Thyroid gland (tissue), 4 donors: ENCODE data around the gene HELB. TPM values are rescaled to one million over a fixed set of nuclear protein-coding genes. Genes with fewer than 3 reads are reported as not detected.

ENCODE experiments used
- DNase-seq, 2 donors: peaks; one replicate each; pipeline ENCODE4 v3.0.0-alpha.2; 2019
- H3K27ac ChIP-seq, 3 donors: fragments of 200-600 bp; sonication (generic); 1 replicate in 2 of 3; 2 replicates in 1 of 3; pipeline ENCODE4 v1.5.1; 2016 to 2019; ENCODE audit warnings: mild to moderate bottlenecking in 1 of 3, moderate library complexity in 1 of 3
- H3K27me3 ChIP-seq: fragments of 200-600 bp; sonication (generic); one replicate; pipeline ENCODE4 v1.5.1; 2019
- H3K36me3 ChIP-seq, 2 donors: fragments of 200-600 bp; sonication (generic); one replicate each; pipeline ENCODE4 v1.5.1; 2016 to 2019
- H3K4me1 ChIP-seq, 2 donors: fragments of 200-600 bp; sonication (generic); one replicate each; pipeline ENCODE4 v1.5.1; 2017 to 2019
- H3K4me3 ChIP-seq, 3 donors: fragments of 200-600 bp; sonication (generic); replicated peaks in 1 of 3; 1 replicate in 2 of 3; 2 replicates in 1 of 3; pipeline ENCODE4 v1.5.1; 2016; ENCODE audit warnings: mild to moderate bottlenecking in 1 of 3
- H3K9me3 ChIP-seq: fragments of 200-600 bp; sonication (generic); one replicate; pipeline ENCODE4 v1.5.1; 2017
- POLR2A ChIP-seq, 2 donors: fragments of 450-650 bp; IDR thresholded peaks; one replicate each; pipeline ENCODE4 v1.6.1; 2017; ENCODE audit warnings: antibody characterized with exemption in 2 of 2, mild to moderate bottlenecking in 2 of 2, moderate library complexity in 1 of 2
- WGBS, 2 donors: methylation state at CpG; one replicate each; pipeline ENCODE4 v1.1.5; 2017; 5-methylcytosine and 5-hydroxymethylcytosine counted together
- intact Hi-C: fragments of 100-400 bp; cut with DNase I; formaldehyde crosslinking; loops from one replicate; pipeline ENCODE4 v1.15.1; 2023
- total RNA-seq, 4 donors: library from RNA; depleted of rRNA; stranded (reverse); fragments of >200 nt; gene quantifications; one replicate each; pipeline ENCODE4 v1.2.3, GENCODE V29; 2016
- TF ChIP-seq, protein P1 (sequence below), 6 experiments: fragments of 200-600 bp in 3 of 6; fragments of 450-650 bp in 3 of 6; sonication (generic) in 3 of 6; IDR thresholded peaks; one replicate each; pipeline ENCODE4 v1.5.1; 2016 to 2019; ENCODE audit warnings: antibody characterized with exemption in 6 of 6, mild to moderate bottlenecking in 2 of 6, inconsistent platforms in 1 of 6, moderate library complexity in 1 of 6

HELB gene
- total RNA-seq, 4 donors from 2014 or later: 5.1 to 6.6 (median 5.9) TPM

DNA sequence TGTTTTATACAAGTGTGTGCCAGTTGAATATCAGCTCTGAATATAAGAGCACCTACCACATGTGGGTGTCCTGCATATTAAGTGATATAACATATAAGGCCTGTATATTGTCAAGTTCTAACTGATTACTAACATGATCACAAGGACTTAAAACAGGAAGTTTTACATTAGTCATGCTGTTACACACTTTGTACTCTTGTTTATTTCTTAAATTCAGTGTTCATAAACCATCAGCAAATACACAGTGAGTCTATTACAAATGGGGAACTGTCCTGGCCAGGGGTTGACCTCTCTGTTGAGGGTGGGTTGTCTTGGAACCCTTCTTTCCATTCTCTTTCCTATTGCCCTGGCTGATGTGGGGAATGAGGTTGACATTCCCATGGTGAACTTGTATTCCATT lies 19.1 kb downstream of the HELB start:
- no peaks in the 10 kb centered on the region for H3K36me3 ChIP-seq
- H3K4me3 ChIP-seq: no peak overlapping the region
- no peaks in the 10 kb centered on the region for H3K27me3 ChIP-seq
- H3K4me1 ChIP-seq: no peaks in the 10 kb centered on the region
- TF ChIP-seq, protein P1, sequence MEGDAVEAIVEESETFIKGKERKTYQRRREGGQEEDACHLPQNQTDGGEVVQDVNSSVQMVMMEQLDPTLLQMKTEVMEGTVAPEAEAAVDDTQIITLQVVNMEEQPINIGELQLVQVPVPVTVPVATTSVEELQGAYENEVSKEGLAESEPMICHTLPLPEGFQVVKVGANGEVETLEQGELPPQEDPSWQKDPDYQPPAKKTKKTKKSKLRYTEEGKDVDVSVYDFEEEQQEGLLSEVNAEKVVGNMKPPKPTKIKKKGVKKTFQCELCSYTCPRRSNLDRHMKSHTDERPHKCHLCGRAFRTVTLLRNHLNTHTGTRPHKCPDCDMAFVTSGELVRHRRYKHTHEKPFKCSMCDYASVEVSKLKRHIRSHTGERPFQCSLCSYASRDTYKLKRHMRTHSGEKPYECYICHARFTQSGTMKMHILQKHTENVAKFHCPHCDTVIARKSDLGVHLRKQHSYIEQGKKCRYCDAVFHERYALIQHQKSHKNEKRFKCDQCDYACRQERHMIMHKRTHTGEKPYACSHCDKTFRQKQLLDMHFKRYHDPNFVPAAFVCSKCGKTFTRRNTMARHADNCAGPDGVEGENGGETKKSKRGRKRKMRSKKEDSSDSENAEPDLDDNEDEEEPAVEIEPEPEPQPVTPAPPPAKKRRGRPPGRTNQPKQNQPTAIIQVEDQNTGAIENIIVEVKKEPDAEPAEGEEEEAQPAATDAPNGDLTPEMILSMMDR (IDR thresholded peaks at IDR 0.05): no peak
- no peak for TF ChIP-seq POLR2A (IDR thresholded peaks at IDR 0.05)
- intact Hi-C loops: no loop called here
- H3K27ac ChIP-seq: no peak overlapping the region
- DNase-seq: no peak
- H3K9me3 ChIP-seq: no peaks in the 10 kb centered on the region

DNA sequence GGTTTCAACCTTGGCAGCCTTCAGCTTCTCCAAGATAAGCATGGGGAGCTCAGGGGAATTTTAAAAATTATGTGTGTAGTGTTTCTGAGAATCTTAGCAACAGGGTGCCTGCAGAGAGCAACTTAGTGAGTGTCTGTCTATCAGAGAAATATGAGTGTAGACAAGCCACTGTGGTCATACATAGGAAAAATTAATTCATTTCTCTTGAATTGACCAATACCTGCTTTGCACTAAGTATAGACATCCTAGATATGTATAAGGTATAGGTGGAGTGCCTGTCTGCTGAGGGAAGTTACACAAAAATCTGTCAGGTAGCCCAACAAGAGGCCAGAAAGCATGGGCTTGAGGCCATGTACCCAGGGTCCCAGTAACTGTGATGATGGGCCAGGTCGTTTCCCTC lies 20.7 kb downstream of the HELB start:
- no peaks in the 10 kb centered on the region for H3K4me1 ChIP-seq
- no peaks in the 10 kb centered on the region for H3K9me3 ChIP-seq
- no peak overlapping the region for H3K27ac ChIP-seq
- DNase-seq: no peak
- no peak for TF ChIP-seq POLR2A (IDR thresholded peaks at IDR 0.05)
- TF ChIP-seq, protein P1 (IDR thresholded peaks at IDR 0.05): no peak
- H3K27me3 ChIP-seq: no peaks in the 10 kb centered on the region
- intact Hi-C loops: no loop called here
- WGBS, 2 donors: 88 to 100% methylated on average over 1 of the region's 1 CpG
- H3K36me3 ChIP-seq: no peaks in the 10 kb centered on the region
- no peak overlapping the region for H3K4me3 ChIP-seq

DNA sequence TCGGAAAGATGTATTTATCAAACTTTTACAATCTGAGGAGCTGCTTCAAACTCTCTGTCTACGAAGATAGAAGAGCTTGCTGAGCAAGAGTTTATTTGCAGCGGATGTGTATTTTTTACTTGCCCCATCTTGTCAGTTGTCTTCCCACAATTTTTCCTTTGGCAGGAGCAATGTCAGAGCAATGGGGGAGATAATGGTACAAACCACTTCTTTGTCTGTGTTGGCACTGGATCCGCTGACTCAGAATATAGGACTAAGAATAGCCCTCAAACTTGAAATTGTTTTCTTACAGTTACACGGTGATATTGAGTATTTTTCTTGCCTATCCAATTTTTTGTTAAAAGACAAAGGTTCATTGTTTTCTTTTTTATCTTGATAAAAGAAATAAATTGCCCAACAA lies 27.6 kb downstream of the HELB start:
- H3K4me1 ChIP-seq: no peaks in the 10 kb centered on the region
- TF ChIP-seq, protein P1 (IDR thresholded peaks at IDR 0.05): no peak
- no peak for TF ChIP-seq POLR2A (IDR thresholded peaks at IDR 0.05)
- no peaks in the 10 kb centered on the region for H3K27me3 ChIP-seq
- H3K36me3 ChIP-seq: no peaks in the 10 kb centered on the region
- intact Hi-C loops: no loop called here
- no peaks in the 10 kb centered on the region for H3K9me3 ChIP-seq
- no peak for DNase-seq
- no peak overlapping the region for H3K27ac ChIP-seq
- H3K4me3 ChIP-seq: no peak overlapping the region
- WGBS, 2 donors: 88 to 89% methylated on average over 5 of the region's 5 CpGs

- intact Hi-C loops: no loop called here
- no peak overlapping the region for H3K4me3 ChIP-seq
- H3K4me1 ChIP-seq: no peaks in the 10 kb centered on the region
- H3K36me3 ChIP-seq: no peaks in the 10 kb centered on the region
- no peak for DNase-seq
- H3K27me3 ChIP-seq: no peaks in the 10 kb centered on the region
- H3K9me3 ChIP-seq: no peaks in the 10 kb centered on the region
- no peak for TF ChIP-seq POLR2A (IDR thresholded peaks at IDR 0.05)
- TF ChIP-seq, protein P1 (IDR thresholded peaks at IDR 0.05): no peak
- H3K27ac ChIP-seq: no peak overlapping the region
- WGBS, 2 donors: 93 to 94% methylated on average over 13 of the region's 13 CpGs
These were observed 28.7 kb downstream of the HELB start for GRCh38 chr12:66331016-66331415.

- intact Hi-C loops: no loop called here
- H3K27ac ChIP-seq: no peak overlapping the region
- no peak overlapping the region for H3K4me3 ChIP-seq
- no peaks in the 10 kb centered on the region for H3K27me3 ChIP-seq
- WGBS, 2 donors: 91 to 92% methylated on average over 1 of the region's 1 CpG
- H3K4me1 ChIP-seq: no peaks in the 10 kb centered on the region
- no peaks in the 10 kb centered on the region for H3K36me3 ChIP-seq
- H3K9me3 ChIP-seq: no peaks in the 10 kb centered on the region
- no peak for DNase-seq
- TF ChIP-seq POLR2A (IDR thresholded peaks at IDR 0.05): no peak
- TF ChIP-seq, protein P1 (IDR thresholded peaks at IDR 0.05): no peak
These were observed 29.5 kb downstream of the HELB start for GRCh38 chr12:66331814-66332213.
